ENCODE results near the gene ANKRD18A.

Gene ANKRD18A

DNA sequence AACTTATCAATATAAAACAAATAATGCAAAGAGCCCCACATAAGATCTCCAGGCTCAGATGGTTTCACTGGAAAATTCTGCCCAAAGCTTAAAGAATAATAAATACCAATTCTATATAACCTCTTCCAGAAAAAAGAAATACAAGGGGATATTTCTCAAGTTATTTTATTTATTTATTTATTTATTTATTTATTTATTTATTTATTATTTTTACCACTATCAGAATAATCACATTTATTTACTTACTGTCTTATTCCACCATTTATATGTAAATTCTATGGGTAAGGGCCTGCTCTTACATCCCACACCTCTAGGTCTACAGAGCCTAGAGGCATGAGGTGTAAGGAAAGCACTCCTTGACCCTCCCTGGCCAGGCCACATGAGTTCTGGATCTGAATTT, 91.1 kb downstream of the ANKRD18A start:
- no peak for DNase-seq (ENCODE audit: low read depth in 2 of 2)

DNA sequence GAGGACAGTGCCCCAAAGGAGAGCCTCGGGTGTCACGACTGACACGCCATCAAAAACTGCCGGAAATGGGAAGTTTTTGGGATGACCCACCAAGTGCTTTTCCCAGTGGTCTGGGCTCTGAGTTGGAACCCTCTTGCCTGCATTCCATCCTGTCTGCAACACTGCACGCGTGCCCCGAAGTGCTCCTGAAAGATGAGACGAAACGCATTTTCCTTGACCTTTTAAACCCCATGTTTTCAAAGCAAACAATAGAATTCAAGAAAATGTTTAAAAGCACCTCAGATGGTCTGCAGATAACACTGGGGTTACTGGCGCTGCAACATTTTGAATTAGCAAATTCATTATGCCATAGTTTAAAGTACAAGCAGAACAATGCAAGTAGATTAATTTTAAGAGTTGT, 92.9 kb downstream of the ANKRD18A start:
- no peak for DNase-seq (ENCODE audit: low read depth in 2 of 2)

DNA sequence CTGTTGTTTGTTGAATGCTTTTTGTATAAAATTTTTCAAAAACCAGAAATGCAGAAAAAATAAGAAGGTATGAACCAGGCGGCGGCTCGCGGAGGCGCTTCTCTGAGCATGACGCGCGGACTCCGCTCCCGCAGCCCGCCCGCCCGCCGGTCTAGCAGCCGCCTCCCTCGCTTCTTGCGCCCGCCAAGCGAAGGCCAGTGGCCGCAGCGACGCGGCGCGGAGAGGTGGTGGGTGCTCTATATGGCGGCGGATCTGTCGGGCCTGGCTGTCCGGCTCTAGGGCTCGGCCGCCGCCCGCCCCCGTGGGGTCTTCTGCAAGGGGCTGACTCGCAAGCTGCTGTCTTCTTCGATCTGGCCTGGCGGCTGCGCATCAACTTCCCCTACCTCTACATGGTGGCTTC, 93.8 kb downstream of the ANKRD18A start:
- no peak for DNase-seq (ENCODE audit: low read depth in 2 of 2)

DNA sequence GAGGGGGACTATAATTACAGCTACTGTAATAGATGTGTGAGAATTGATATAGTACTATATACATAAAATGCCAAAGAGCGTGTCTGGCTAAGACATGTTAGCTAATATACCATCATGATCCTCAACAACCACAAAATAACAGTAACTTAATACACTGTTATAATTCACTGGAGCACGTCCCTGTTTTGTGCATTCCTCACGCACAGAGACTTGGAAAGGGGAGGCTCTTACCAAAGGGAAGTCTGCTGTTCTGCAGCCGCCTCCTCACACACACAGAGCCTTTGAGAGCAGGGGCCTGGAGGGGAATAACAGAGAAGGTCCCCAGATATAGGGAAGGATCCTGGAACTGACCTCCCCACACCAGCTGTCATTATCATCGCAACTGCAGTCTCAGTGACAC, 97.3 kb downstream of the ANKRD18A start:
- DNase-seq (ENCODE audit: low read depth in 2 of 2) = no peak

DNA sequence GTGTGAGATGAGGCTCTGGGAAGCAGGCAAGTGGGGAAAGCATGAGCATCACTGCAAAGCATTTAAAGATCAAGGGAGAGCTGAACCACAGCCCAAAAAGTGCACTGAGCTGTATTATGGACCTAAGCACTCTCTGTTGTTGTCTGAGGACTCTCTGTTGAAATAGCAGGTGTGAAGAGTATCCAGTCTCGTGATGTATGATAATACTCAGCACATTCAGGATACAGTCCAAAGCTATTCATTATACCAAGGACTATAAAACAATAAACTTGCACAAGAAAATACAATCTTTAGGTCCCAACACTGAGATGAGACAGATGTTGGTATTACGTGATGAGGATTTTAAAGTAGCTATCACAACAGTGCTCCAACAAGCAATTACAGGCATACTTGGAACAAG, 98.6 kb downstream of the ANKRD18A start:
- DNase-seq (ENCODE audit: low read depth in 2 of 2) = no peak
